H1 (cell line): ENCODE data around the gene CDK4. TPM values are rescaled to one million over a fixed set of nuclear protein-coding genes. Genes with fewer than 3 reads are reported as not detected.
A peak's percentile ranks its signal among the peaks of the same experiment; 100 is the strongest.

ENCODE experiments used
- BACH1 ChIP-seq: IDR thresholded peaks from 2 replicates; pipeline ENCODE4 v1.6.1; 2012; ENCODE audit warnings: low read length, improper control_type of control experiment
- EZH2 ChIP-seq: fragments of 200-600 bp; sonication (generic); IDR thresholded peaks from 2 replicates; pipeline ENCODE4 v1.7.1; 2012; ENCODE audit warnings: low read depth, mild to moderate bottlenecking, moderate library complexity, low read length, inconsistent platforms; ENCODE audit not compliant: severe bottlenecking
- polyA plus RNA-seq, 7 experiments: library from polyadenylated mRNA; depleted of rRNA in 3 of 7; stranded (reverse) in 5 of 7; unstranded in 2 of 7; fragments of >200 nt in 5 of 7; fragments of 200-250 nt in 2 of 7; gene quantifications; 1 replicate in 5 of 7; 2 replicates in 1 of 7; 4 replicates in 1 of 7; pipeline versions ENCODE4 v1.2.1 to v1.2.3, GENCODE V29; 2011 to 2013; ENCODE audit warnings: missing spikeins in 2 of 7, mixed read lengths in 2 of 7
- total RNA-seq: library from RNA; stranded (reverse); fragmentation: NEBNext Ultra II Directional; extraction: Animal tissue kit (Norgen Biotek cat#: 25700); gene quantifications from 2 replicates; pipeline ENCODE4 v1.2.1, GENCODE V29; 2021
- TF ChIP-seq, protein P1 (sequence below), 3 experiments: IDR thresholded peaks; 1 replicate in 2 of 3; 2 replicates in 1 of 3; pipeline versions ENCODE4 v1.5.1 to v1.6.1; 2011; ENCODE audit warnings: low read length in 3 of 3, mild to moderate bottlenecking in 3 of 3, inconsistent platforms in 2 of 3, low read depth in 1 of 3, moderate library complexity in 1 of 3; ENCODE audit not compliant: insufficient read depth in 1 of 3; ENCODE audit errors: control extremely low read depth in 1 of 3
- TF ChIP-seq, protein P2 (sequence below): IDR thresholded peaks from 2 replicates; pipeline ENCODE4 v1.6.1; 2011; ENCODE audit warnings: low read depth, mild to moderate bottlenecking, low read length; ENCODE audit not compliant: insufficient read depth

The CDK4 gene
- total and polyA plus RNA-seq, 2 of the 8 experiments (the other 6 are each of a cell fraction or from before 2014, with no cell fraction given), result 174 to 368 TPM

DNA sequence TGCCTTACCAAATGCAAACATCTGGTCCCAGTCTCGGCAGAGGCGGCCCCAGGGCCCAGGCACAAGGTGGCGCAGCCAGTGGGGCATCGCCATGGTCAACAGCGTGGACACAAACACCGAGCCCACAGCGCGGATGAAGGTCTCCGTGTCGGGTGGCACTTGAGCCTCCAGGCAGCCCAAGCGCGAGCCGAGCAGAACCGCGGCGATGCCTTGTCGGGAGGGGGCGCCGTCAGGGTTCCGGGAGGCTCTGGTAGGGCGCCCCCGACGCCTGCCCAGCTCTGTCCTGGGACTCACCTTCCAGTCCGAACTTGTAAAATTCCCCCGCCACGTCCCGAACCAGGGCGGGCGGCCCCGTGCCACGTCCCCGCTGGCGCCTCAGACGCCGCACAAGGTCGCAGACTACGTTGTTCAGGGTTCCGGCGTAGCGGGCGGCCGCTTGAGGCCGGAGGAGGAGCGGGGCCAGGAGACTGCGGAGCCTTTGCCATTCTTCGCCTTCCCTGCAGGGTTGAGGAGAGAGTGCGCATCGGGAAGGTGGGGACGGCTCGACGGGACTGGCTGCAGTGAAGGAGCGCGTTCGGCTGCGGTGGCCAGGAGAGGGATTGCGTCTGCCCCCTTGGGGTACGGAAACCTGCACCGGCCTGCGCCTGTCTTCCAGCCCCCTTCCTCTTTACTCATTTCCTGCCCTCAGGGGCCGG, 13.0 kb upstream of the CDK4 start (continued):
- TF ChIP-seq, protein P1, sequence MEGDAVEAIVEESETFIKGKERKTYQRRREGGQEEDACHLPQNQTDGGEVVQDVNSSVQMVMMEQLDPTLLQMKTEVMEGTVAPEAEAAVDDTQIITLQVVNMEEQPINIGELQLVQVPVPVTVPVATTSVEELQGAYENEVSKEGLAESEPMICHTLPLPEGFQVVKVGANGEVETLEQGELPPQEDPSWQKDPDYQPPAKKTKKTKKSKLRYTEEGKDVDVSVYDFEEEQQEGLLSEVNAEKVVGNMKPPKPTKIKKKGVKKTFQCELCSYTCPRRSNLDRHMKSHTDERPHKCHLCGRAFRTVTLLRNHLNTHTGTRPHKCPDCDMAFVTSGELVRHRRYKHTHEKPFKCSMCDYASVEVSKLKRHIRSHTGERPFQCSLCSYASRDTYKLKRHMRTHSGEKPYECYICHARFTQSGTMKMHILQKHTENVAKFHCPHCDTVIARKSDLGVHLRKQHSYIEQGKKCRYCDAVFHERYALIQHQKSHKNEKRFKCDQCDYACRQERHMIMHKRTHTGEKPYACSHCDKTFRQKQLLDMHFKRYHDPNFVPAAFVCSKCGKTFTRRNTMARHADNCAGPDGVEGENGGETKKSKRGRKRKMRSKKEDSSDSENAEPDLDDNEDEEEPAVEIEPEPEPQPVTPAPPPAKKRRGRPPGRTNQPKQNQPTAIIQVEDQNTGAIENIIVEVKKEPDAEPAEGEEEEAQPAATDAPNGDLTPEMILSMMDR (IDR thresholded peaks at IDR 0.05; ENCODE audit: control extremely low read depth in 1 of 3, insufficient read depth in 1 of 3, low read depth in 1 of 3, low read length in 3 of 3), result peak in 2 of 3 experiments; percentile 41 to 61; a peak in 3 of 4 replicates
- TF ChIP-seq, protein P2, sequence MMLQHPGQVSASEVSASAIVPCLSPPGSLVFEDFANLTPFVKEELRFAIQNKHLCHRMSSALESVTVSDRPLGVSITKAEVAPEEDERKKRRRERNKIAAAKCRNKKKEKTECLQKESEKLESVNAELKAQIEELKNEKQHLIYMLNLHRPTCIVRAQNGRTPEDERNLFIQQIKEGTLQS, result no peak
- TF ChIP-seq EZH2 (peak; percentile 36), BACH1 (no peak)
- TF ChIP-seq, all 59 proteins: peak for 18
